ENCODE results near the gene PIN1. TPM values are rescaled to one million over a fixed set of nuclear protein-coding genes. Genes with fewer than 3 reads are reported as not detected.

PIN1 gene
- total and polyA plus RNA-seq, 2 of the 8 experiments (the other 6 are each of a cell fraction or from before 2014, with no cell fraction given) = 78.3 to 90.8 TPM

- no peak for TF ChIP-seq CHD7 (IDR thresholded peaks at IDR 0.05; ENCODE audit: insufficient replicate concordance, low read length)
- TF ChIP-seq PHF8 (conservative IDR thresholded peaks at IDR 0.05; ENCODE audit: low read depth, low read length) = no peak
- no peak for TF ChIP-seq TBP (IDR thresholded peaks at IDR 0.05; ENCODE audit: low read depth, low read length)
- TF ChIP-seq EZH2 (IDR thresholded peaks at IDR 0.05; ENCODE audit: low read depth, low read length, severe bottlenecking) = no peak
- TF ChIP-seq KDM4A (IDR thresholded peaks at IDR 0.05; ENCODE audit: low read depth, low read length, severe bottlenecking) = no peak
- no peak for TF ChIP-seq YY1 (IDR thresholded peaks at IDR 0.05; ENCODE audit: low read depth, low read length)
- no peak for TF ChIP-seq TAF7 (optimal IDR thresholded peaks at IDR 0.05; ENCODE audit: borderline replicate concordance, low read depth, low read length)
- no peak for TF ChIP-seq BCL11A (IDR thresholded peaks at IDR 0.05; ENCODE audit: low read depth in 2 of 2, low read length in 2 of 2)
Observed at GRCh38 chr19:9849791-9850190, 14.7 kb downstream of the PIN1 start (continued).
